Measurements from ENCODE around the gene SLC35F2.

DNA sequence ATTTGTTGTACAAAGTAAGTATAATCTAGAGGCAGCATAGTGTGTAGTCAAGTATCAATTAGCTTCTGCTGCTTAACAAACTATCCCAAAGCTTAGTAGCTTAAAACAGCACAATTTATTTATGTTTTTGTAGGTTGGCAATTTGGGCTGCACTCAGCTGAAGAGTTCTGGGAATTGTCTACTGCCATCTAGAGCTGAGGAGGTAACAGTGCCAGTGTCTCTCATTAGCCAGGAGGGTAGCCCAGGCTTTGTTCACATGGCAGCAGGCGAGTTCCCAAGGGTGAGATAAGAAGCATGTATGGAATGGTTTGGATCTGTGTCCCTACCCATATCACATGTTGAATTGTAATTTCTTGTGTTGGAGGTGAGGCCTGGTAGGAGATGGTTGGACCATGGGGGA is 100.9 kb downstream of the SLC35F2 start:
- TF ChIP-seq, protein P1, sequence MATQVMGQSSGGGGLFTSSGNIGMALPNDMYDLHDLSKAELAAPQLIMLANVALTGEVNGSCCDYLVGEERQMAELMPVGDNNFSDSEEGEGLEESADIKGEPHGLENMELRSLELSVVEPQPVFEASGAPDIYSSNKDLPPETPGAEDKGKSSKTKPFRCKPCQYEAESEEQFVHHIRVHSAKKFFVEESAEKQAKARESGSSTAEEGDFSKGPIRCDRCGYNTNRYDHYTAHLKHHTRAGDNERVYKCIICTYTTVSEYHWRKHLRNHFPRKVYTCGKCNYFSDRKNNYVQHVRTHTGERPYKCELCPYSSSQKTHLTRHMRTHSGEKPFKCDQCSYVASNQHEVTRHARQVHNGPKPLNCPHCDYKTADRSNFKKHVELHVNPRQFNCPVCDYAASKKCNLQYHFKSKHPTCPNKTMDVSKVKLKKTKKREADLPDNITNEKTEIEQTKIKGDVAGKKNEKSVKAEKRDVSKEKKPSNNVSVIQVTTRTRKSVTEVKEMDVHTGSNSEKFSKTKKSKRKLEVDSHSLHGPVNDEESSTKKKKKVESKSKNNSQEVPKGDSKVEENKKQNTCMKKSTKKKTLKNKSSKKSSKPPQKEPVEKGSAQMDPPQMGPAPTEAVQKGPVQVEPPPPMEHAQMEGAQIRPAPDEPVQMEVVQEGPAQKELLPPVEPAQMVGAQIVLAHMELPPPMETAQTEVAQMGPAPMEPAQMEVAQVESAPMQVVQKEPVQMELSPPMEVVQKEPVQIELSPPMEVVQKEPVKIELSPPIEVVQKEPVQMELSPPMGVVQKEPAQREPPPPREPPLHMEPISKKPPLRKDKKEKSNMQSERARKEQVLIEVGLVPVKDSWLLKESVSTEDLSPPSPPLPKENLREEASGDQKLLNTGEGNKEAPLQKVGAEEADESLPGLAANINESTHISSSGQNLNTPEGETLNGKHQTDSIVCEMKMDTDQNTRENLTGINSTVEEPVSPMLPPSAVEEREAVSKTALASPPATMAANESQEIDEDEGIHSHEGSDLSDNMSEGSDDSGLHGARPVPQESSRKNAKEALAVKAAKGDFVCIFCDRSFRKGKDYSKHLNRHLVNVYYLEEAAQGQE (IDR thresholded peaks at IDR 0.05; ENCODE audit: insufficient read depth in 1 of 2, low read depth in 2 of 2, low read length in 2 of 2): no peak
- TF ChIP-seq POLR2AphosphoS5 (IDR thresholded peaks at IDR 0.05; ENCODE audit: low read depth, low read length) (no peak), FOXP2 (optimal IDR thresholded peaks at IDR 0.05; ENCODE audit: borderline replicate concordance, extremely low read depth, extremely low read length, insufficient read depth) (no peak)
